ENCODE data around the gene HOXD12.
A peak's percentile ranks its signal among the peaks of the same experiment; 100 is the strongest.

Gene HOXD12

DNA sequence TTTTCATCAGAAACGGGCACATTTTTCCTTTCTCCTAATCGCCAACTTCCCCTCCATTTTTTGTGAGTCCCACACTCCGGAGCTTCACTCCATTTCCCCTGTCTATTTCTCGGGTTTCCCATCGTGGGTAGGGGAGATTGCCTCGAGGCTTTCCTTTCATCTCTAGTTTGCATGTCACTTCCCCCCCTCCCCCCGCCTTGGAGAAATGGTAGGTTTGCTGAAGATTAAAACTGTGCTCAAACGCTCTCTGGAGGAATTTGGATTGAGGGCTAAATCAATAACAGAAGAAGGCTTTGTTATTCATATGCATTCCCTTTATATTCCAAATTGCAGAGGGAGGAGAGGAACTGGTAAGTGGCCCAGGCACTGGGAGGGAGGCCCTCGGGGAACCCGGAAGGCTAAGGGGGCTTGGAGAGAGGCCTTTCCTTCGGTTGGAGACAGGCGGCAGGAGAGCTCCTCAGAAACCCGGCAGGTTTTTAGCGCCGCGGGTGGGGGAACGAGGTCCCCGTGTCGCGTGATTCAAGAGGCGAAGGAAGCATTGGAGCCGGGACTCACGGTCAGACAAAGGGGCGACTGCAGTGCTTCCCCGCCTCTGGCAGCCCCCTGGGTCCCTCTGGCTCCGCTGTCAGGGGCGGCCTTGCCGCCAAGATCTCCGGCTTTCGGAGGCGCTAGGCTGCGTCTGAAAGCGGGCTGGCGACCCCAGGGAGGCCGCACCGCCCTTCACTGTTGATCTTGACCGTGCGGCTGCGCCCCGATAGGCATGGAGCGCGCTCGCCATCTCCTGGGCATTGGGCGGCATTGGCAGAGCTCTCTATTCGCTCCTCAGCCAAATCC is 2.4 kb upstream of the HOXD12 start:
- H3K4me1 Mint-ChIP-seq: peaks cover 44% of the 10 kb centered on the region
- H3K27me3 Mint-ChIP-seq: peaks cover 99% of the 10 kb centered on the region
- no peak overlapping the region for H3K27ac Mint-ChIP-seq
- ATAC-seq (peak; percentile 86), DNase-seq (peak; percentile 65 to 71)
- no peaks in the 10 kb centered on the region for H3K9me3 Mint-ChIP-seq
- peak overlapping the region; percentile 70 to 80 for H3K4me3 Mint-ChIP-seq

DNA sequence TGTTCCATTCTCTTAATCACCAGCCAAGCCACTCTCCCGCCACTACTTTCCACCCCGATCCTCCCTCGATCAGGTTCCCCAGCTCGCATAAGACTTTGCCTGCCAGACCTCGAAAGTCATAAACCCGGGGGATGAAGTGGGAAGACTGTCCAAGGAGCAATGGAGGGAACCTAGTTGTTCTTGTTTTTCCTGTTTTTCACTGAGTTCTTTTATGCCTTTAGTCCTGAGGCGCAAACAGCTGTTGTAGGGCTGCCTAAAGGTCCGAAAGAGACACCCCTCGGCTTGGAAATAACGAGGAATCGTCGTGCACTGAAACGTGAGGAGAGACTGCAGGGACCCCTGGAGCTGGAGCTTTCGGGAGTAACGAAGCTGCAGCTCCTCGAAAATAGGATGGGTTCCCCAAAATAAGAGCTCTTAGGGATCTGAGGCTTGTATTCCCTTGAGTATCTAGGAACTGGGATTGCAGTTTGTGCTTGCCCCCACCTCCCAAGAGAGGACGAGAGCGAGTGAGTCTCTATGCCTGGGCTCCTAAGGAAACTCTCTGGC is 1.7 kb upstream of the HOXD12 start:
- peaks cover 43% of the 10 kb centered on the region for H3K4me1 Mint-ChIP-seq
- peak overlapping the region in 1 of 2 donors; percentile 80 for H3K27ac Mint-ChIP-seq
- ATAC-seq (no peak), DNase-seq (no peak)
- peaks cover 100% of the 10 kb centered on the region for H3K27me3 Mint-ChIP-seq
- H3K4me3 Mint-ChIP-seq: peak overlapping the region; percentile 70 to 80
- no peaks in the 10 kb centered on the region for H3K9me3 Mint-ChIP-seq

DNA sequence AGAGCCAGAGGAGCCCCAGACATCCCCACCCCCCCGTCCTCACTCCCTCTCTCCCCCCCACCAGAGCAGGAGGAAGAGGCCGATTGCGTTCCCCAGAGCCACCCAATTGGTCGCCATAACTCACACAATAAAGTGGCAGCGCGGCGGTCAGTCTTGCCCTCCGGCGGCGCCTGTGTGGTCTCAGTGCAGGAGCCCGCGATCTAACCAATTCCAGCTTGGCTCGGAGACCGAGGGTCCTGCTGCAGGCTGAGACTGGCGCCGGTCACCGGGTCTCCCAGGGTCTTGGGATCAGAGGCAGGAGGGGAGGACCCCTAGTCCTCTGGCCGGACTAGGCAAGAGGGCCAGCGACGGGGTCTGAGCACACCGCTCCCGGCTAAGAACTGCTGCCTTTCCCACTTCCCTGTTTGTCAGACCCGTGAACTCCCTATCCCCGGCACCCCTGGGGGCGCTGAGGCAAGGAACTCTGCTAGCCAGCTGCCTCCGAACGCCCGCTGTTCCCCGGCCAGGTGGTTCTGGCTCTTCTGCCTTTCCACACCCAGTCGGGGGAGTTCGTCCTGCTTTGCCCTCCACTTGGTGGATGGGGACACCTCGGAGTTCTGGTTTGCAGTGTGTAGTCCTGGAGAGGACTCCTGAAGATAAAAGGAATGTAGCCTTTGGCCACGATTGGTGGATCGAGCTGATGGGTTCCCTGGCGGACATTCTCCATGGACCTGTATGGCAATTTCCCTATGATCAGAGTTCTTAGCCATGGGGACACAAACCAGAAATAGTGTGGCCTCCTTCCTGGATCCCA is 1.0 kb upstream of the HOXD12 start:
- H3K27ac Mint-ChIP-seq: no peak overlapping the region
- DNase-seq: peak in 1 of 2 donors; percentile 5
- peaks cover 36% of the 10 kb centered on the region for H3K4me1 Mint-ChIP-seq
- ATAC-seq: no peak
- peaks cover 100% of the 10 kb centered on the region for H3K27me3 Mint-ChIP-seq
- no peaks in the 10 kb centered on the region for H3K9me3 Mint-ChIP-seq
- no peak overlapping the region for H3K4me3 Mint-ChIP-seq

DNA sequence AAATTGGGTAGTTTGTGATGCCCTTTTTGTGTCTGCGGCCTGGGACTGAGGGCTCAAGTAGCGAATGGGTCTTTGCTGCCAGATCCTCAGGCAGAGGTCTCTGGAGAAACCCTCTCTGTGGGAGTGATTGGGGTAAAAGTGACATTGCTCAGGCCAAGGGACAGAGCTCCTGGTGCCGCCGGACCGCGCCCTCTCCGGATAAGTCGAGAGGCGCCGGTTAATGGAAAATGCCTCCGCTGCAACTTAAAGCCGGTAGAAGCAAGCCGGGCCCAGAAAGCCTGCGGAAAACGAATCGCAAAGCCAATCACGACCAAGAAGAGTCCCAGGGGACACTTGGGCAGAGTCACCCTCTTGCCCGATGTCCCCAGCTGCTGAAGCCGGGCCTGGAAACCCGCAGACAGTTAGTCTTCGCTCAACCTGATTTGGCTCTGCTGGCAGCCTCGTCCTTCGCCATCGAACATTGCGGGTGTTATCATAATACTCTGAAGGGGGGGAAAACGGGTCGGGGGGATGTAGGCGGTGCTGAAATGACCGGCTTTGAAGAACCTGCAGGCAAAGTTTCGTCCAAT is 352 bp upstream of the HOXD12 start:
- Mint-ChIP-seq H3K27me3 (peaks cover 100% of the 10 kb centered on the region), H3K4me3 (no peak overlapping the region), H3K27ac (peak overlapping the region in 1 of 2 donors; percentile 27), H3K4me1 (peaks cover 37% of the 10 kb centered on the region), H3K9me3 (no peaks in the 10 kb centered on the region)
- no peak for ATAC-seq
- no peak for DNase-seq

DNA sequence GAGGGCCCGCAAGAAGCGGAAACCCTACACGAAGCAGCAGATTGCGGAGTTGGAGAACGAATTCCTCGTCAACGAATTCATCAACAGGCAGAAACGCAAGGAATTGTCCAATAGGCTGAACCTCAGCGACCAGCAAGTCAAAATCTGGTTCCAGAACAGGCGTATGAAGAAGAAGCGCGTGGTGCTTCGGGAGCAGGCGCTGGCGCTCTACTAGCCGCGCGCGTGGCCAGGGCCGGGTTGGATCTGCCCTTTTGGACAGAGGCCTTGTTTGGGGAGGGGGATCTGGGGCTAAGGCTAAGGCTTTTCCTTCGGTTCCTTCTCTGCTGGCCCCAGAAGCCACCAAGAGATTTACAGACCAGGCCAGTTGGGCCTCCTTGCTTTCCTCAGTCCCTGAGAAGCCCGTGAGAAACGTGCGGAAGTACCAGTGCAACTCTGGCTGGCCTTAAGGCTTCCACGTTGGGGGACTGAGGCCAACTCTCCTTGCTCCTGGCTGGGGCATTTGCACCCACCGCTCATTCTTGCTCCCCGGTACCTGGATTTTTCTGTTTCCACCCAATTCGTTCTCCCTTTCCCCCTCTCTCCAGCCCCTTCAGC is 1.0 kb downstream of the HOXD12 start:
- no peaks in the 10 kb centered on the region for H3K9me3 Mint-ChIP-seq
- peaks cover 51% of the 10 kb centered on the region for H3K4me1 Mint-ChIP-seq
- no peak for ATAC-seq
- H3K4me3 Mint-ChIP-seq: no peak overlapping the region
- DNase-seq: peak in 1 of 2 donors; percentile 7
- no peak overlapping the region for H3K27ac Mint-ChIP-seq
- peaks cover 100% of the 10 kb centered on the region for H3K27me3 Mint-ChIP-seq

DNA sequence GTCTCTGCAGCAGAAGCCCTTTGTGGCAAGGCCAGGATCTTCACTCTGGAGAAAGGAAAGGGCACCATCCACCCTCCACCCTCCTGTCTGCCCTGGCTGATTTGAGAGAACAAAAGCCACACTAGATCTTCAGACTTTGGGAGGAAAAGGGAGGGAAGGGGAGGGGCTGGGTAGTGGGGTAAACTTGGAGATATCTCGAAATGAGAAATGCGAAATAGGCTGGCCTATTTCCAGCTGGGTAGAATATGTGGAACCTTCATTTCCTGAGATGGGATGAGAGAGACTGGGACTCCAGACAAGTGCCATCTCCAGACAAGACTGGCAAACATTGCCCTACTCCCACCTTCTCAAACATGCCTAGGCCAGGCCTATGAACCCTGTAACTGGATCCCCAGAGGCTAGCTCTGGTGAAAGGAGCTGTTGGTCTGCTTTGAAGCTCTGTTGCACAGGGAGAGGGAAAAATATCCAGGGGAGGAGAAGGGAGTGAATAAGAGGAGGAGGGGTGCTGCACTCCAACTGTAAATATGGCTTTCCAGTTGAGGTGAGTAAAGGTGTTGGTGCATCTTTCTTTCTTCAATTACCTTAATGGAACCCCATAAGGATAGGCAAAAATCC is 1.7 kb downstream of the HOXD12 start:
- no peak for ATAC-seq
- DNase-seq: peak in 1 of 2 donors; percentile 4
- Mint-ChIP-seq H3K27me3 (peaks cover 100% of the 10 kb centered on the region), H3K4me3 (no peak overlapping the region), H3K4me1 (peaks cover 57% of the 10 kb centered on the region), H3K27ac (no peak overlapping the region), H3K9me3 (no peaks in the 10 kb centered on the region)

DNA sequence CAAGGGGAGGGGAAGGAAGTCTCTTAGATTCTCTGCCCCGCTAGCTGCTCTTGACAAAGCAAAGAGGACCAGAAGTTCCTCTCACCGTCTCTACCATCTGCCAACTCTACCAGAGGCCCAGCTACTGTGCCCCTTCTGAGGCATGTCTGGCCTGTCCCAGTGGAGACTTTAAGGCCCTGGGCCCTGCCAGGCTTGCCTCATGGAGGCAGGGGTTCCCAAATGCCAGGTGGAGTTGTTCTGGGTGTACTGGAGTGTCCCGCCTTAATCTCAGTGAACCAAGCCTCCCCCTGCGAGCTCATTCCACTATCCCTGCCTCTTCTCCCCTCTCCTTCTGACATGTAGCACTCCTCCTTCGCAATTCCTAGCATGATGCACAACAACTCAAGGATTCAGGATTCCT is 2.2 kb downstream of the HOXD12 start:
- no peaks in the 10 kb centered on the region for H3K9me3 Mint-ChIP-seq
- no peak overlapping the region for H3K27ac Mint-ChIP-seq
- peaks cover 55% of the 10 kb centered on the region for H3K4me1 Mint-ChIP-seq
- no peak overlapping the region for H3K4me3 Mint-ChIP-seq
- no peak for DNase-seq
- peaks cover 100% of the 10 kb centered on the region for H3K27me3 Mint-ChIP-seq
- no peak for ATAC-seq

DNA sequence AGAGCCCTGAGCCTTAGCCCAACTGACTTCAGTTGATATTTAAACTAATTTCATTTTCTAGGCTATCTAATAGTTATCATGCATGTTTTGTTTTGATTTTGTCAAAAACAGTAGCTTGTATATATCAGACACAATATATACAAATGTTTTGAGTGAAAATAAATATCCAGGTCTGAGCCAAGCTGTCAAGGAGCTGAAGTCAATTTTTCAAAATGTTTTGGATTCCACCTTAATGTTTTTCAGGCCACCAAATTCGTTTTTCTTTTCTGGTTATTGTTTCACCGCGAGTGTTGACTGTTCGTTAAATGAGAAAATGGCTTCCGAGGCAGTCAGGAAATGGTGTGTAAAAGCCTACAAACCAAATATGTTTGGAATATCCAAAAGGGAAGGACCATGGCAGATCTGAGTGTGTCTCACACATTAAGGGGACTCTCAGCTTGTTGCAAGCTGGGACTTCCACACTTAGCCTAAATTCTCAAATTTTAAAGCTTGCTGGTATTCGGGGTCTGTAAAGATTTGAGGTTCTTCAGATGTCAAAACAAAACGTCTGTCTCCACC is 2.8 kb downstream of the HOXD12 start:
- Mint-ChIP-seq H3K4me1 (peaks cover 50% of the 10 kb centered on the region), H3K27ac (no peak overlapping the region)

DNA sequence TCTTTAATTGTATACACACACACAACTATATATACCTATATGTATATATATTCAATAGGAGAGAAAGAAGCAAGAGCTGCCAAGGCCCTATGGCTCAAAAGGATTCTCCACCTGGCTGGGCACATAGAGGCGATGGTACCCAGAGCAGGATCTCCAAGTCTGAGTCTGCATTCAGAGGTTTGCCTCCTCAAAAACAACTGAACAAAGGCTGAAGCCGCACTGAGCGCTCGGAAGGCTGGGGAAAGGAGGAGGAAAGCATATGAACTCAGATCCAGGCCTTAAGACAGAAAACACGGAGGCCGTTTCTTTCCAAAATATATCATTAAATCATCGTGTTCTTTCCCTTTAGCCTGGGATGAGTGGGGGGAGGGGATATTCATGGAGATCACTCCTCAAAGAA is 3.6 kb downstream of the HOXD12 start:
- H3K9me3 Mint-ChIP-seq: no peaks in the 10 kb centered on the region
- H3K27me3 Mint-ChIP-seq: peaks cover 95% of the 10 kb centered on the region

More for the DNA sequence above, 2.8 kb downstream of the HOXD12 start:
- no peaks in the 10 kb centered on the region for H3K9me3 Mint-ChIP-seq
- ATAC-seq (no peak), DNase-seq (no peak)
- peaks cover 100% of the 10 kb centered on the region for H3K27me3 Mint-ChIP-seq
- no peak overlapping the region for H3K4me3 Mint-ChIP-seq

DNA sequence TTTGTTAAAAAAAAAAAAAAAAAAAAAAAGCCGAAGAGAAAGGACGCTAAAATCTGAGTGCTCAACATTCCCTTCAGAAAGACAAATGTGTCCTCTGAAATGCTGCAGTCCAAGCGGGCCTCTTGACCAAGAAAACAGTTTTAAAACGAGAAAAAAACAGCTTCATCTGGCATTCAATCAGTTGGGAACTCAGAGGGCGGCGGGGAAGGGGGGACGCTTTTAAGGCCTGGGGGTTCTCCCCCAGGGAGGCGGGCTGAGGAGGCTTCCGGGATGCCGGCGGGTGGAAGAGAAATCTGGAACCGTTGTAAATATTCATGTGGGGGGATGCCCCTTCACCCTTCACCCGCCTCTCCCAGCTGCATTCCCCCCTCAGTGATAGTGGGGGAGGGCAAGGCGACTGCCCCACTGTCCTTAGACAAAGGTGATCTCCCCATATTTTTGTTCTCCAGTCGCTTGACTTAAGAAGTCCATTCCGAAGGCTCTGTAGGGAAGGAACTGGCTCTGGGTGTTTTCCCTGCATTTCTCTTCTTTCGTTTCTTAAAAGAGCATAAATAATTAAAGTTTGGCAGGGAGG is 4.2 kb downstream of the HOXD12 start:
- peaks cover 95% of the 10 kb centered on the region for H3K27me3 Mint-ChIP-seq
- no peak for ATAC-seq
- H3K4me3 Mint-ChIP-seq: peak overlapping the region; percentile 29 to 72
- no peak for DNase-seq
- H3K27ac Mint-ChIP-seq: no peak overlapping the region
- H3K9me3 Mint-ChIP-seq: no peaks in the 10 kb centered on the region
- H3K4me1 Mint-ChIP-seq: peaks cover 43% of the 10 kb centered on the region

More for the DNA sequence above, 3.6 kb downstream of the HOXD12 start:
- Mint-ChIP-seq H3K4me3 (no peak overlapping the region), H3K4me1 (peaks cover 42% of the 10 kb centered on the region), H3K27ac (no peak overlapping the region)
- ATAC-seq: no peak
- no peak for DNase-seq

DNA sequence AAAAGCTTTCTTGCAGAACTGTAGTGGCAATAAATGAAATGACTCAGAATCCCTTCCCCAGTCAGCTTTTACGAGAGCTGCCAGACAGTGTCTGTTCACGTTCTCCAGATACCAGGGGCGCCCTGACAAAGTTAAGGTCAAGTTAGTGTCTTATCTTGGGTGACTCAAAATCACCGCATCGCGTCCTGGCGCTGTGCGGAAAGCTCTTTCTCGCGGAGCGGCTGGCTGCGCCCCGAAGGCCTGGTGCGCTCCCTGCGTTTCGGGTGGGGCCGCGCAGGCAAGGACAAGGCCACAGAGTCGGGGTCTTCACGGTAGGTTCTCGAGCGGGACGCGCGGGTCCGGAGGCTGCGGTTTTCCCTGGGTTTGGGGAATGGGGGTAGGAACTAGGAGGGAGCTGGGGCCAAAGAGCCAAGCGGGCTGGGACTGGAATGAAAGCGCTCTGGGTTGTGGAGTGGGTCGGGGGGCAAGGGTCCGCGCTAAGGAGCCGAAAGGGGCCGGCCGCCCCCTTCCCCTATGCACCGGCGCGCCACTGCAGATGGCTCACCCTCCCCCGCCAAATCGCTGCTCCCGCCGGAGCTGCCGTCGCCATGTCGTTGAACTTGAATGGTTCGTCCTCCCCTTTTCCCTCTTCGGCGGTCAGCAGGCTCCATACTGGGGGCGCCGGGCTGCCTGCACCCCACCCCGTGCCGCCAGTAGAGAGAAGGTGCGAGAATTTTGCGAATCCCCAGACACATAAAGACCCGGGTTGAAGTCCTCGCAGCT is 4.9 kb downstream of the HOXD12 start:
- H3K4me1 Mint-ChIP-seq: peaks cover 47% of the 10 kb centered on the region
- peak overlapping the region; percentile 55 to 72 for H3K4me3 Mint-ChIP-seq
- peaks cover 95% of the 10 kb centered on the region for H3K27me3 Mint-ChIP-seq
- no peak overlapping the region for H3K27ac Mint-ChIP-seq
- no peaks in the 10 kb centered on the region for H3K9me3 Mint-ChIP-seq
- ATAC-seq (peak; percentile 13), DNase-seq (no peak)

DNA sequence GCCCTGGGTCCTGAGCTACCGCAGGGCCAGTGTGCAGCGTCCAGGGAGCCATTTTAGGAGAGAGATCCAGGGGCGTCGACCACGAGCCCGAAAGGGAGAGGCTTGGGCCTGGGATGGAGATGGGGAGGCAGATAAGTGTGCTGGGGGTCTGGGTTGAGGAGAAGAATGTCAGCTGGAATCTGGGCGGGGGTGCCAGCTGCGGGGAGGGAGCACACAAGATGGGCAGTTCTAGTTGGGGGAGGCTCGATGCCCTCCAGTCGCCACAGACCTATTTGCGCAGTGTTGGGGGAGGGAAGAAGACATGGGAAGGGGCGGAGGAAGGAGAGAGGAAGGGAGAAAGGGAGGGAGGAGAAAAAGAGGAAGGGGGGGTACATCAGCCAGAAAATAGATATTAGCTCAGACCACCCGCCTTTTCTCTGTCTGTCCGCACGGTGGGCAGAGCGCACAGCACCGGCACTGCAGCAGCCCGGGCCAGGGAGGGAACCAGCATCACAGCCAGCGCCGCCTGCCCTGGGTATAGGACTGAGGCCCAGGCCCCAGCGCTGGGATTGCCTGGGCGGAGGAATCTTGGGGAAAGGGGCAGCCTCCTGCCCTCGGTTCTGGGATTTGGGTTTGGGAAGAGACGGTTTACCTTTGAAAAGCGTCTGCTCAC is 5.6 kb downstream of the HOXD12 start:
- ATAC-seq (no peak), DNase-seq (peak in 1 of 2 donors; percentile 7)
- no peaks in the 10 kb centered on the region for H3K9me3 Mint-ChIP-seq
- H3K4me1 Mint-ChIP-seq: peaks cover 46% of the 10 kb centered on the region
- no peak overlapping the region for H3K27ac Mint-ChIP-seq
- H3K27me3 Mint-ChIP-seq: peaks cover 95% of the 10 kb centered on the region
- peak overlapping the region; percentile 55 to 72 for H3K4me3 Mint-ChIP-seq

DNA sequence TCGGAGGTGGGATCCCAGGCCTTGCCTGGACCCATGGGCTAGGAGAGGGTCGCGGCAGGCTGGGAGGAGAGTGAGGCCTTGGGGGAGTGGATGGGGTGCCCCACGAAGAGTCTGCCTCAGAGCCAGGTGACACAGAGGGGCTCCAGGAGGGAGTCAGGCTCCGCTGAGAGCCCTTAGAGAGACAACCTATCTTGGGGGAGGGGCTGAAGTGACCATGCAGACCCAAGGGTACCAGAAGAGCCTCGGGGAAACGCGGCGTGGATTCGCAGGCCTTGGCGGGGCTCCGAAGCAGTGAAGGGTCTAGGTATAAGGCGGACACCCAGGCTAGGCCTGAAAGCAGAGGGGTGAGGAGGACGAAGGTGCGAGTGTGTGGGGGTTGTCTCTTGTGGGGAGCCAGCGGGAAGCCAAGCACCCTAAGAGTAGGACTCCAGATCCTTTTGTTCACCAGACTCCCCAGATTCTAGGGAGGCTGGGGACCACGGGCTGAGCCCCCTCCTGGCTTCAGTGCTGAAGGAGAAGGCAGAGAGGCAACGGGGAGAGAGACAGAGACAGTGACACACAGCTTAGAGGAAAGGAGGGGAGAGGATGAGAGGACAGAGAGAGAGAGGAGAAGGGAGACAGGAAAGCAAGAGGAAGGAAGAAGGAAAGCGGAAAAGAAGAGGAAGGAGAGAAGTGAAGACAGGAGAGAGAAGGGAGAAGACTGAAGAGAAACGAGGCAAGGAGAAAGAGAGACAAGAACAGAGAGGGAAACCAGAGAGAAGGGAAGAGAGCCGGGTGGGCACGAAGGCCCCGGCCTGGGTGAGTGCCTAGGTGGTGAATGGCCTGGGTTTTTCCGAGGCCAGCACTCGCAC is 6.4 kb downstream of the HOXD12 start:
- H3K4me1 Mint-ChIP-seq: peaks cover 44% of the 10 kb centered on the region

More for the DNA sequence above, 6.4 kb downstream of the HOXD12 start:
- no peak overlapping the region for H3K27ac Mint-ChIP-seq
- ATAC-seq (peak; percentile 31), DNase-seq (peak in 1 of 2 donors; percentile 6)
- H3K4me3 Mint-ChIP-seq: peak overlapping the region; percentile 49 to 58
- no peaks in the 10 kb centered on the region for H3K9me3 Mint-ChIP-seq
- H3K27me3 Mint-ChIP-seq: peaks cover 95% of the 10 kb centered on the region
